GM21723 (cell line): ENCODE data around the gene ASPHD2.
A peak's percentile ranks its signal among the peaks of the same experiment; 100 is the strongest.
"Not testable (repeated sequence)": the region's sequence is repeated elsewhere in the genome, so short reads cannot be mapped to it uniquely, and the experiment has no call there.

Source experiments
- ATAC-seq: cut with Tn5 transposase; IDR thresholded peaks from one replicate; pipeline ENCODE4 v1.9.1; 2021; ENCODE audit warnings: mild to moderate bottlenecking, moderate library complexity; ENCODE audit not compliant: unreplicated experiment

ASPHD2 gene

GRCh38 chr22:26416256-26416655 lies 12.8 kb upstream of the ASPHD2 start:
- ATAC-seq, result no peak

DNA sequence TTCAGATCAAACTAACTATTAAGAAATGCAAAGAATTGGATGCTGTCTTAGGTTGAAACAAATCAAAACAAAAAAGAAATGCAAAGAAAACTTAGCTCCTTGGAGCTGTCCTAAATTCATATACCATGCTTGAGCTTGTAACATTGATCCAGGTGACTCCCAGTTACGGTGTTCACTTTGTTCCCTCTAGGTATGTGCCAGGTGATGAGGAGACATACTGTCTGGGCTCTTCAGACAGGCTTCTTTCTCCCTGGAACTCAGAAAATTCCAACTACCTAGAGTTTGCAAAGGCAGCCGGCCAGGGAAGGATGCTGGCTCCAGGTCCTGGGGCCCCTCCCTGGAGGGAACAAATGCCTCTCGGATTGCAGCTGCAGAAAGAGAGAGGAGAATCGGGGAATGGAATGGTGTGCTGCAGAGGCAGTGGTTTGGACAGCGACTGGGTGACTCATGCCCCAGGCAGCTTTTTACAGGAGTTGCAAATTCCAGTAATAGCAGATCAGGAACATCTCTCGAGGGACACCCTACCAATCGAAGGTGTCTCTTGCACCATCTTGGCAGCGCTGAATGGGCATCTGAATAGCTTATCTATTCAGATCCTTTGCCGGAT lies 12.3 kb upstream of the ASPHD2 start:
- no peak for ATAC-seq

GRCh38 chr22:26417406-26417805 lies 11.7 kb upstream of the ASPHD2 start:
- no peak for ATAC-seq

- no peak for ATAC-seq
These were observed 10.4 kb upstream of the ASPHD2 start for GRCh38 chr22:26418620-26419019.

DNA sequence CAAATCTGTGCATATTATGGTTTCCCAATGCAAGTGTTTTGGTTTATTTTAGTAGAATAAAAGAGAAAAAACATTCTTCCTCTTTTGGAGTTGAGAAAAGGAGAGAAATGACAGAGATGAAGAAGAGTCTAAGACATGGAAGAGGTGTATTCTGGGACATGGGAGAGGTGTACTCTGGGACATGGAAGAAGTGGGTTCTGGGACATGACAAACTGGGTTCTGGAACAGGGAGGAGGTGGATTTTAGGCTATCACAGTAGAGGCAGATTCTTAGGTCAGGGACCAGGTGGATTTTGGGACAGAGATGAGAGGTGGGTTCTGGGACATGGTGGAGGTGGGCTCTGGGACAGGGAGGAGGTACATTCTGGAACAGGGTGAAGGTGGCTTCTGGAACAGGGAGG lies 2.1 kb upstream of the ASPHD2 start:
- ATAC-seq, result no peak

DNA sequence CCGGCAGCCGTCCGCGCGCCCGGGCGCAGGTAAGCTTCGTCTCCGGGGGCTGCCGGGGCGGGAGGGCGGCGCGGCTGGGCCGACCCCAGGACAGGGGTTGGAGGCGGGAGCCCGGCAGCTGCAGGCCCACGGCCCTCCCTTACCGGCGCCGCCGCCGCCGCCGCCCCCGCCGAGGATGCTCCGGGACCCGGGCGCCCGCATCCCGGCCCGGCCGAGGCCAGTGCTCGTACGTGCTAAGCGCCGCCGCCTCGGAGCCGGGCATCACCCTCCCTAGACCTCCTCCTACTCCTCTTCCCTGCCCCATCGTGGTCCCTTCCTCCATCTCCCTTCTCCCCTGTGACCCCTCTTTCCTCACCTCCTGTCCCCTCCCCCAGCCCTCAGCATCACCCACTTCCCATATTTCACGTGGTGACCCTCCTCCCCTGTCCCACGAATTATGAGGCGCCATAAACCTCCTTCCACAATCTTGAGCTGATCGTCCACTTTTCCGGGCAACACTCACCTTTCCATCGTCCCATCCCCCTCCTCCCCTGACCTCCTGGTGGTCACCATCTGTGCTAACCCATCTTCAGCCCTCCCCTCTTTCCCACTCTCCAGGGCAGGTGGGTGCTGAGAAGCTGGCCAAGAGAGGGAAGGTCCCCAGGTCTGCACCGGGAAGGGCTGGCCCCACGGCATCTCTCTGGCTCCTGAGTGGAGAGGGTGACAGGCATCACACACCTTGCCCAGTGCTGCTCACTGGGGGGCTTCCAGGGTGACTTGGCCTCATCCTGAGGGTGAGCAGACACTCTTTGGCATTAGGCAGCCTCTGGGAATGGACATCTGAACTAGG lies 612 bp downstream of the ASPHD2 start:
- ATAC-seq, result peak; percentile 11

DNA sequence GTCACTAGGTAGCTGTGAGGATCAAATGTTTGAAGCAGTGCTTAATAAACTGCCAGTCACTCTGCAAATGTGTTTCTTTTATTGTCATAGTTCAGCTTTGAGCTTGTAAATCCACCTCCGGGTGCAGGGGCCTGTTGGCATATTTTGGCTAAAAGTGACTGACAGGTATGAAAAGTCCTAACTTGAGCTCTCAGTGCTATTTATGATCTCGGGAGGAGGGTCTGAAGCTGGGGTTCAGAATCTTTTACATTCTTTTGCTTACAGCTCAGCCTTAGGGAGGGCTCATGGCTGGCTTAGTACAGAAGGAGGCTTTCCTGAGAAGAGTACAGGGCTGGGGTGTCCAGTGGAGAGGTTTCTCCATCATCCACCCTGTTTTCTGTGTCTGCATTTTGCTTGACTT lies 1.5 kb downstream of the ASPHD2 start:
- no peak for ATAC-seq

- no peak for ATAC-seq
These were observed 2.4 kb downstream of the ASPHD2 start for GRCh38 chr22:26431261-26431995.

GRCh38 chr22:26432619-26433311 lies 3.7 kb downstream of the ASPHD2 start:
- ATAC-seq, result no peak

- no peak for ATAC-seq
These were observed 4.7 kb downstream of the ASPHD2 start for GRCh38 chr22:26433805-26434204.

DNA sequence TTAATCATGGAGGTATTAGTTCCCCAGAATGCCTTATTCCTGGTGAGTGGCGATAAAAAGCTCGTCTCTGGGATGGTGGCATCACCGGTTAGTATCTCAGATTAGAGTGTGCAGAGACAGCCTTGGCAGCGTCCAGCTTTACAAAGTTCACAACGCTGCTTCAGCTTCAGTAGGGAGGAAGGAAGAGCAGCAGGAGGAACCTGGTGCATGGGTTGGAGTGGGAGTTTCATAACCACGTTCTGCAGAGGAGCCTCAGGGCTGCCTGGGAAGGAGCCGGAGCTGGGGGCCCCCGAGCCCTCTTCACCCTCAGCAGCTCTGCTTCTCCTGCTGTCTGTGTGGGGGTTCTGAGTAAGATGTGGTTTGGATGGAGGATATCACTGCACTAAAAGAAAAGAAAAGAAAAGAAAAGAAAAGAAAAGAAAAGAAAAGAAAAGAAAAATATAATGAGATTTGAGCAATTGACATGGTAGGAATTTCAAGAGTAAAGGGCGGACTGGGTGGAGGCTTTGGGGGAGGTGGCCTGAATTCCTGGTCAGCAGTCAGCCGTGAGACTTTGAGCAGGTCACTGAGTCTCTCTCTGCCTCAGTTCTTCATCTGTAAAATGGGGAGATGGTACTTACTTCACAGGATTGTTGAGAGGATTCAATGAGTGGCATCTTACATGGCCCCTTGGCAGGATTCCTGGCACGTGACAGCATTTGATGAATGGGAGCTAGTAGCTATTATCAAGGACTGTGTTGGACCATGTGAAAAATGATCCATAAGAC lies 6.5 kb downstream of the ASPHD2 start:
- ATAC-seq, result no peak

- no peak for ATAC-seq
These were observed 7.9 kb downstream of the ASPHD2 start for GRCh38 chr22:26436903-26437515.

DNA sequence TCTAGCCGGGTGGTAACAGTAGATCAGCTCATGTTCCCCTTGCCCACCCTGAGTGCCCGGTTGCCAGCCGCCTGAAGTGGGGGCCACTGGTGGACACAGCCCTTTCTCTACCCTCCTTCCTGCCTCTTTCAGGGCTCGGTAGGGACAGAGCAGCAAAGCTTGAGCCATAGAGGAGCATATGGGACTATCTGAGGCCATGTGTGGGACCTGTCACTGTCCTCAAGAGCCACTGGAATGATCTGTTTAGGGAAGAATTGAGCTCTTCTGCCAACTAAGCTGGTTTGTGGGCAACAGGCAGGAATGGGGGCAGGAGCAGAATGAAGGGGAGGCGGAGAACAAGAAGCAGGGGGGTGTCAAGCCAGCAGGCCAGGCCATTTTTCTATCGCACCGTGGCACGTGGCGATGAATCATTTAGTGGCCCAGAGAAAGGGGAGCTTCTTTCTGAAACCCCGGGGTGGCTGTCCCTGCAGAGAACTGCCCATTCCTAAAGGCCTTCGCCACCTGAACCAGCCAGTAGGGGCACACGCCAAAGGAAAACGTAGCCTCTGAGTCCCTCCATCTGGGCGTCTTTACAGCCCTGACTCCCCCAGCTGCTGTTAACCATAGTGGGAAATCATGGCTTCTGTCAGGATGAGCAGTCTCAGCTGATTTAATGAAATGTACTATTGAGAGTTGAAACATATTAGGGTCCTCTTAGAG lies 8.8 kb downstream of the ASPHD2 start:
- no peak for ATAC-seq

DNA sequence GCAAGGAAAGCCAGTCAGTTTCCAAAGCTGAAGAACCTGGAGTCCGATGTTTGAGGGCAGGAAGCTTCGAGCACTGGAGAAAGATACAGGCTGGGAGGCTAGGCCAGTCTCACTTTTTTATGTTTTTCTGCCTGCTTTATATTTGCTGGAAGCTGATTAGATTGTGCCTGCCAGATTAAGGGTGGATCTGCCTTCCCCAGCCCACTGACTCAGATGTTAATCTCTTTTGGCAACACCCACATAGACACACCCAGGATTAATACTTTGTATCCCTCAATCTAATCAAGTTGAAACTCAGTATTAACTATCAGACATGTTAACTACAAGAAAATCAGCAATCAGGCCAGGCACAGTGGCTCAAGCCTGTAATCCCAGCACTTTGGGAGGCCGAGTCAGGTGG lies 9.7 kb downstream of the ASPHD2 start:
- ATAC-seq, result not testable (repeated sequence)

DNA sequence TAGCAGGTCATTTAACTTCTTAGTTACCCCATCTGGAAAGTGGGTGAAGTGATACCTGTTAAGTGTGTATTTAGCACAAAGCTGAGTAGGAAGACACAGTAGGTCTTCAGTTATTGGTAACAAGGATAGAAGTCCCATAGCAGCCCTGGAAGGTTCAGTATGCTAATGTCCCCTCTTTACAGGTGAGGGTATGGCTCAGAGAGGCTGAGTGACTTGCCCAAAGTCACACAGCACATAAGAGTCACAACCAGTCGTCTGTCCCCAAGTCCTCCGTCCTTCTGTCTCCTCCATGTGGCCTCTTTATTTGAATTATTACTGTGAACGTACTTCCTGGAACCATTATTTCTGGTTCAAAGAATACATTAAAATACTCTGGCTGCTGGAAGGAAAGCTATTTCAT lies 10.5 kb downstream of the ASPHD2 start:
- ATAC-seq, result no peak

DNA sequence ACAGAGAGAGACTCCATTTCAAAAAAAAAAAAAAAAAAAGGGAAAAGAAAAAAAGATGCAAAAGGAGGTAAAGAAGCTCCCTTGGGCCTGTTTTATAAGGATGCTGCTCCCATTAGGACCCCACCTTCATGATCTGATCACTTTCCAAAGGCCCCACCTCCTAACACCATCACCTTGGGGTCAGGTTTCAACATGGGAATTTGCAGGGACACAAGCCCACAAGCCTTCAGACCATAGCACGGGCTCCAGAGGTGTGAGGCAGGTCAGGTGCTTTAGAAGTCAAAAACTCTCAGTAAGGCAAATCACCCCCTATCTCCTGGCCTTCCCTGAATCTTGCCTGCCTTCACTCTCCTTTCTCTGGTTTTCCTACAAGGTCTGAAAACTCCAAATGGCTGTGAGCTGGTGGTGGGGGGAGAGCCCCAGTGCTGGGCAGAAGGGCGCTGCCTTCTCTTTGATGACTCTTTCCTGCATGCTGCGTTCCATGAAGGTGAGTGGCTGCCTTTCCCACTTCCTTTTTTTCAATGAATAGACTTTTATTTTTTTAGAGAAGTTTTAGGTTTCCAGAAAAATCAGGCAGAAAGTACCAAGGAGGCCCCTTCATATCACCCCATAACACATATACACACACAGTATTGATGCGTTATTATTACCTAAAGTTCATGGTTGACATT lies 13.2 kb downstream of the ASPHD2 start:
- no peak for ATAC-seq

- no peak for ATAC-seq
These were observed 15.0 kb downstream of the ASPHD2 start for GRCh38 chr22:26443901-26444690.

DNA sequence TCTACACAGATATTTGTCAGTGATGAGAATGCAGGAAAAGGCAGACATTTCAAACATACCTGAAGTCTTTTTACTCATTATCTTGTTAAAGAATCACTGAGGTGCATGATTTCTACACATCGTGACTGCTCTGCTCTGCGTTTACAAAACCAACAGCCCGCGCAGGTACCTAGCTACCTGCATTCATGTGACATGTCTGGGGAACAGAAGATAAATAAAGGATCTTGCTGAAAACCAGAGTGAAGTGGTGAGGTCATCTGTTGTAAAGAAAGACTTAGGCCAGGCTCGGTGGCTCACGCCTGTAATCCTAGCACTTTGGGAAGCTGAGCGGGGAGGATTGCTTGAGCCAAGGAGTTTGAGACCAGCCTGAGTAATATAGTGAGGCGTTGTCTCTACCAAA lies 15.7 kb downstream of the ASPHD2 start:
- ATAC-seq, result no peak
